ENCODE results near the gene MYMK. TPM values are rescaled to one million over a fixed set of nuclear protein-coding genes. Genes with fewer than 3 reads are reported as not detected.

Gene MYMK
- total RNA-seq, 1 experiment from 2014 or later, result not detected

GRCh38 chr9:133547116-133547515 is 22.4 kb upstream of the MYMK start (continued):
- TF ChIP-seq ATF3 (IDR thresholded peaks at IDR 0.05) (no peak), CTCF (IDR thresholded peaks at IDR 0.05 in 2 of 3, conservative IDR thresholded peaks at IDR 0.05 in 1 of 3; ENCODE audit: borderline replicate concordance in 1 of 3, insufficient read depth in 1 of 3, low read depth in 2 of 3, low read length in 2 of 3) (no peak), SIN3A (IDR thresholded peaks at IDR 0.05; ENCODE audit: low read depth) (no peak), JUND (IDR thresholded peaks at IDR 0.05) (no peak)

- RAD21 ChIA-PET (ENCODE audit: low non-redundant PET in 1 of 2, low total read pairs in 2 of 2, uncharacterized antibody in 2 of 2, unreplicated experiment in 2 of 2), result no interaction called here
Measured at GRCh38 chr9:133546287-133546680, 21.5 kb upstream of the MYMK start.

More at GRCh38 chr9:133546287-133546680, 21.5 kb upstream of the MYMK start:
- Histone ChIP-seq H3K4me3 (replicated peaks in 1 of 2; ENCODE audit: low read depth in 1 of 2, low read length in 2 of 2) (no peak overlapping the region), H3K9me3 (ENCODE audit: control insufficient read depth in 1 of 2, insufficient read depth in 1 of 2, low read depth in 1 of 2, low read length in 2 of 2) (no peaks in the 10 kb centered on the region), H3K27ac (ENCODE audit: low read depth, low read length) (no peak overlapping the region), H3K4me1 (ENCODE audit: control insufficient read depth in 1 of 2, insufficient read depth in 2 of 2, low read length in 2 of 2) (no peaks in the 10 kb centered on the region), H3K79me2 (ENCODE audit: insufficient read depth, low read length) (no peaks in the 10 kb centered on the region), H3K36me3 (ENCODE audit: control insufficient read depth in 1 of 2, insufficient read depth in 2 of 2, low read length in 2 of 2) (no peaks in the 10 kb centered on the region), H4K20me1 (ENCODE audit: insufficient read depth) (no peaks in the 10 kb centered on the region), H3K27me3 (ENCODE audit: insufficient read depth, low read length) (no peaks in the 10 kb centered on the region; the same call in 1 of the 2 replicates), H3K9me2 (ENCODE audit: insufficient read depth) (no peaks in the 10 kb centered on the region), H3K9ac (ENCODE audit: low read length) (no peak overlapping the region), H2AFZ (ENCODE audit: low read depth, low read length, poor library complexity, severe bottlenecking) (no peak overlapping the region), H3K4me2 (ENCODE audit: low read length) (no peak overlapping the region)
- ATAC-seq, result no peak
- DNase-seq (ENCODE audit: low read depth, low spot score), result no peak
- intact Hi-C loops (cut with micrococcal nuclease), result no loop called here
- no peak for TF ChIP-seq SP1 (IDR thresholded peaks at IDR 0.05; ENCODE audit: low read depth)
- no peak for TF ChIP-seq YY1 (IDR thresholded peaks at IDR 0.05; ENCODE audit: extremely low read depth, insufficient replicate concordance, low read depth, low read length)
- TF ChIP-seq EZH2 (IDR thresholded peaks at IDR 0.05), result no peak
- TF ChIP-seq SRF (IDR thresholded peaks at IDR 0.05; ENCODE audit: low read depth), result no peak
- TF ChIP-seq TCF7L2 (IDR thresholded peaks at IDR 0.05; ENCODE audit: borderline replicate concordance, extremely low read depth, insufficient read depth, insufficient read length), result no peak
- TF ChIP-seq ELF1 (IDR thresholded peaks at IDR 0.05; ENCODE audit: borderline replicate concordance, low read depth), result no peak
- TF ChIP-seq SIN3A (IDR thresholded peaks at IDR 0.05; ENCODE audit: low read depth), result no peak
- no peak for TF ChIP-seq CEBPB (IDR thresholded peaks at IDR 0.05; ENCODE audit: low read depth)
- no peak for TF ChIP-seq ZNF274 (IDR thresholded peaks at IDR 0.05; ENCODE audit: low read depth, low read length)
- no peak for TF ChIP-seq ATF3 (IDR thresholded peaks at IDR 0.05)
- no peak for TF ChIP-seq JUND (IDR thresholded peaks at IDR 0.05)
- TF ChIP-seq EZH2phosphoT487 (IDR thresholded peaks at IDR 0.05; ENCODE audit: borderline replicate concordance), result no peak
- ChIA-PET CTCF (no interaction called here), POLR2A (no interaction called here)
- no TSS peak for BruUV-seq (replicated peaks)

Data from HCT116 (cell line).